ENCODE data around the gene PSMD2. TPM values are rescaled to one million over a fixed set of nuclear protein-coding genes. Genes with fewer than 3 reads are reported as not detected.

PSMD2 gene
- total and polyA plus RNA-seq, 2 of the 8 experiments (the other 6 are each of a cell fraction or from before 2014, with no cell fraction given): 350 to 363 TPM

DNA sequence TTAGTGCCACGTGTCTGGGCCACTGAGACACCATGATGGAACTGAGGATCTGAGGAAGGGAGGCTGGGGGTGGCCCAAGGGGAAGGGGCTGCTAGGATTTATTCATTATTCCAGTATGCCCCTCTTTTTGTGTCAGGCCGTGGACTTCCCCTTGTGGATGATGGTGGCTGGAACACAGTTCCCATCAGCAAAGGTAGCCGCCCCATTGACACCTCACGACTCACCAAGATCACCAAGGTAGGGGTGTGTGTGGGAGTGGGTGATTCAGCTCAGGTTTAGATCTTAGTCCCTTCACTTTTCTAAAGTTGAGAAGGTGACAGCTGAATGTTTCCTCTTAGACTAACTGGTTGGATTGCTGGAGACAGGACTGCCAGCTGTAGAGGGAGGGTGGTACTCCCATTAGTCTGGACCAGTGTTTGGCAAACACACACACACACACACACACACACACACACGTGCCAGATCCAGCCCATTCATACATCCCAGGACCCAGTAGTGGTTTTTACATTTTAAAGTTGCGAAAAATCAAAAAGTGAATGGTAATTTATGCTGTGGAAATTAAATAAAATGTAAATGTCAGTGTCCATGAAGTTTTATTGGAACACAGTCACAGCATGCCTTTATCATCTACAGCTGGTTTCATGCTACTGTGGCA lies 26.8 kb downstream of the PSMD2 start:
- no peak overlapping the region for H2AFZ ChIP-seq (ENCODE audit: low read length)
- H4K8ac ChIP-seq (ENCODE audit: extremely low read depth, insufficient read depth, low read length): no peak overlapping the region
- no peak overlapping the region for H2AK5ac ChIP-seq (ENCODE audit: low read depth, low read length)
- no peak overlapping the region for H4K5ac ChIP-seq (ENCODE audit: insufficient read length, low read depth, low read length)
- H3K4ac ChIP-seq (replicated peaks; ENCODE audit: insufficient read length, low read depth, low read length): no peak overlapping the region
- no peak overlapping the region for H3K4me3 ChIP-seq (ENCODE audit: extremely low read depth in 1 of 4, insufficient read depth in 2 of 4, low read depth in 3 of 4, low read length in 4 of 4)
- H2BK120ac ChIP-seq (replicated peaks; ENCODE audit: low read depth, low read length): no peak overlapping the region
- no peak overlapping the region for H4K91ac ChIP-seq (replicated peaks; ENCODE audit: insufficient read length, low read length)
- no peak overlapping the region for H3K4me2 ChIP-seq (ENCODE audit: insufficient read depth in 1 of 2, low read depth in 2 of 2, low read length in 2 of 2)
- peaks cover 0 to 6% of the 10 kb centered on the region in 2 experiments; a peak in 1 of 4 replicates for H3K79me2 ChIP-seq (ENCODE audit: control insufficient read depth in 1 of 2, insufficient read depth in 2 of 2, low read length in 2 of 2)
- H3K9me3 ChIP-seq (ENCODE audit: insufficient read depth in 2 of 2, low read depth in 1 of 2, low read length in 1 of 2): no peaks in the 10 kb centered on the region
- H2BK15ac ChIP-seq (ENCODE audit: low read length): no peak overlapping the region
- no peak overlapping the region for H3K14ac ChIP-seq (ENCODE audit: insufficient read length)
- H3K27ac ChIP-seq (ENCODE audit: low read depth, low read length): no peak overlapping the region
- 93% methylated on average over 6 of the region's 6 CpGs; no CpG with 5 or more reads in 1 of the 2 experiments for WGBS, 2 experiments (ENCODE audit: extremely low coverage in 1 of 2, insufficient coverage in 1 of 2, insufficient read length in 1 of 2, insufficient replicate concordance in 2 of 2, low coverage in 1 of 2, low lambda C conversion rate in 2 of 2, missing lambda C conversion rate in 1 of 2)
- no peaks in the 10 kb centered on the region for H3K23me2 ChIP-seq (ENCODE audit: low read depth, low read length)
- H3K79me1 ChIP-seq (ENCODE audit: low read depth, low read length): peaks cover 2% of the 10 kb centered on the region; the same call in 1 of the 2 replicates
- H2BK5ac ChIP-seq (ENCODE audit: low read depth, low read length): no peak overlapping the region
- POLR2A ChIA-PET (ENCODE audit: partially characterized antibody): interaction anchor here (0.8 to 9.8 kb wide), 13 partner anchors 8 to 80 kb away, joined by 3 to 148 read pairs (median 7); partner anchors contain the start of genes EIF4G1 and FAM131A
- no peak overlapping the region for H3K56ac ChIP-seq (replicated peaks; ENCODE audit: insufficient read length, low read depth, low read length)
- no peak overlapping the region for H3K23ac ChIP-seq (ENCODE audit: insufficient read length)
- peaks cover 75 to 99% (median 92%) of the 10 kb centered on the region in 4 experiments for H3K36me3 ChIP-seq (ENCODE audit: control insufficient read depth in 2 of 4, insufficient read depth in 4 of 4, low read length in 3 of 4)
- H3K18ac ChIP-seq (ENCODE audit: extremely low read depth, low read length): no peak overlapping the region
- CTCF ChIA-PET (ENCODE audit: partially characterized antibody): interaction anchor here (0.7 to 1.3 kb wide), 5 partner anchors 9 to 244 kb away, joined by 3 to 7 read pairs (median 3); no protein-coding TSS in a partner anchor
- no peak overlapping the region for H2BK20ac ChIP-seq (ENCODE audit: low read length)
- H3K9ac ChIP-seq (replicated peaks in 1 of 4; ENCODE audit: extremely low read depth in 1 of 4, low read depth in 3 of 4, low read length in 3 of 4): no peak overlapping the region
- H4K20me1 ChIP-seq (replicated peaks in 1 of 2; ENCODE audit: control insufficient read depth in 1 of 2, insufficient read depth in 2 of 2, low read length in 2 of 2): peaks cover 18 to 22% of the 10 kb centered on the region in 2 experiments
- no peaks in the 10 kb centered on the region for H3K27me3 ChIP-seq (replicated peaks in 1 of 4; ENCODE audit: control insufficient read depth in 3 of 4, extremely low read depth in 1 of 4, insufficient read depth in 3 of 4, low read length in 3 of 4)
- DNase-seq (ENCODE audit: low read depth in 1 of 2, low spot score in 2 of 2): no peak
- no peak overlapping the region for H2BK12ac ChIP-seq (ENCODE audit: low read depth, low read length)
- no peaks in the 10 kb centered on the region for H3K4me1 ChIP-seq (replicated peaks in 1 of 4; ENCODE audit: control insufficient read depth in 3 of 4, insufficient read depth in 4 of 4, low read length in 3 of 4)
- no peak for FAIRE-seq
- TF ChIP-seq RXRA (IDR thresholded peaks at IDR 0.05; ENCODE audit: insufficient read depth, low read depth, low read length) (no peak), RAD21 (IDR thresholded peaks at IDR 0.05 in 1 of 2, conservative IDR thresholded peaks at IDR 0.05 in 1 of 2; ENCODE audit: low read depth in 2 of 2, low read length in 2 of 2) (no peak), TAF1 (IDR thresholded peaks at IDR 0.05; ENCODE audit: low read depth, low read length) (no peak), POLR2A (IDR thresholded peaks at IDR 0.05; ENCODE audit: control extremely low read depth in 1 of 2, low read depth in 2 of 2, low read length in 2 of 2) (no peak), SP2 (IDR thresholded peaks at IDR 0.05; ENCODE audit: low read length) (no peak), SIRT6 (IDR thresholded peaks at IDR 0.05; ENCODE audit: low read length) (no peak), SP1 (IDR thresholded peaks at IDR 0.05; ENCODE audit: low read depth, low read length) (no peak), PHF8 (conservative IDR thresholded peaks at IDR 0.05; ENCODE audit: low read depth, low read length) (no peak), POU5F1 (IDR thresholded peaks at IDR 0.05; ENCODE audit: low read depth, low read length) (no peak)
- TF ChIP-seq, protein P1, sequence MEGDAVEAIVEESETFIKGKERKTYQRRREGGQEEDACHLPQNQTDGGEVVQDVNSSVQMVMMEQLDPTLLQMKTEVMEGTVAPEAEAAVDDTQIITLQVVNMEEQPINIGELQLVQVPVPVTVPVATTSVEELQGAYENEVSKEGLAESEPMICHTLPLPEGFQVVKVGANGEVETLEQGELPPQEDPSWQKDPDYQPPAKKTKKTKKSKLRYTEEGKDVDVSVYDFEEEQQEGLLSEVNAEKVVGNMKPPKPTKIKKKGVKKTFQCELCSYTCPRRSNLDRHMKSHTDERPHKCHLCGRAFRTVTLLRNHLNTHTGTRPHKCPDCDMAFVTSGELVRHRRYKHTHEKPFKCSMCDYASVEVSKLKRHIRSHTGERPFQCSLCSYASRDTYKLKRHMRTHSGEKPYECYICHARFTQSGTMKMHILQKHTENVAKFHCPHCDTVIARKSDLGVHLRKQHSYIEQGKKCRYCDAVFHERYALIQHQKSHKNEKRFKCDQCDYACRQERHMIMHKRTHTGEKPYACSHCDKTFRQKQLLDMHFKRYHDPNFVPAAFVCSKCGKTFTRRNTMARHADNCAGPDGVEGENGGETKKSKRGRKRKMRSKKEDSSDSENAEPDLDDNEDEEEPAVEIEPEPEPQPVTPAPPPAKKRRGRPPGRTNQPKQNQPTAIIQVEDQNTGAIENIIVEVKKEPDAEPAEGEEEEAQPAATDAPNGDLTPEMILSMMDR (IDR thresholded peaks at IDR 0.05; ENCODE audit: control extremely low read depth in 1 of 3, insufficient read depth in 1 of 3, low read depth in 1 of 3, low read length in 3 of 3): no peak

All from H1 (cell line).